ENCODE results near the gene RIMBP2. TPM values are rescaled to one million over a fixed set of nuclear protein-coding genes. Genes with fewer than 3 reads are reported as not detected.
A peak's percentile ranks its signal among the peaks of the same experiment; 100 is the strongest.

RIMBP2 gene
- total RNA-seq, 1 experiment from 2014 or later, result 2.1 TPM

DNA sequence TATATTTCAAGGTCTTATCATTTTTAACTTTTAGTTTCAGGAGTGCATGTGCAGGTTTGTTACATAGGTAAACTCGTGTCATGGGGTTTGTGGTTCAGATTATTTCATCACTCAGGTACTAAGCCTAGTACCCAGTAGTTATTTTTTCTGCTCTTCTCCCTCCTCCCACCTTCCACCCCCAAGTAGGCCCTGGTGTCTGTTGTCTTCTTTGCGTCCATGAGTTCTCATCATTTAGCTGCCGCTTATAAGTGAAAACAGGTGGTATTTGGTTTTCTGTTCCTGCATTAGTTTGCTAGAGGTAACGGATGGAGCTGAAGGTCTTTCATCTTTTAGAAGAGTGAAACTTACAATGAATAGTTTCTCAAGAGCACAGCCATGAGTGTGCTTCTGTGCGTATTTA lies 354.0 kb downstream of the RIMBP2 start:
- H3K36me3 ChIP-seq (replicated peaks; ENCODE audit: control insufficient read depth, insufficient read depth, low read length), result no peaks in the 10 kb centered on the region
- no peak for DNase-seq
- H3K4me3 ChIP-seq (ENCODE audit: insufficient read depth, low read depth, low read length), result no peak overlapping the region
- H3K27me3 ChIP-seq (ENCODE audit: control insufficient read depth, insufficient read depth, low read length), result no peaks in the 10 kb centered on the region

DNA sequence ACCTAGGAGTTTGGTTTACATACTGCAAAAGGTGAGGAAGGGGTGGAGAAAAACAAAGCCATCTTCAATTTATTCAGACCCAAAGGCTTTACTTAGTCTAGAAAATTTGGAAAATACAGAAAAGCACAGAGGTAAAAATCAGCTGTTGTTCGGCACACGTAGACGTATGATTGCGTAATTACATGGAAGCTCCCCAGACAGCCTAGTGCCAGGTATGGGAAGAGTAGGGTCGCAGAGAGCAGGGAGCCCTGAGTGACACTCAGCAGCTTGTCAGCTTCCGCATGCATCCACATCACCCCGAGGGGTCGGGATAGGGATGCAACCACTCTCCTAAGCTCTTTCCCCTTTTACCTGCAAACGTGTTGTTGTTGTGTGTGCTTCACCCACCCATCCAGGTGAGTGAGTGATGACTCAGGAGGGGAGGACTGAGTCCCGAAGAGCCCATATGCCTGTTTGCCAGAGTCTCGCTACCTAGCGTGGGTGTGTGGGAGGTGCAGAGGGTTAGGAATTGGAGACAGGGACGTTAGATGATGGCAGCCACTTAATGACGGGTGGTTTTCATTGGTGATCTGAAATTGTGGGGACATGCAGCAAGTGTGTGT lies 358.3 kb downstream of the RIMBP2 start:
- H3K4me3 ChIP-seq (ENCODE audit: insufficient read depth, low read depth, low read length), result no peak overlapping the region
- DNase-seq, result peak; percentile 44
- H3K27me3 ChIP-seq (ENCODE audit: control insufficient read depth, insufficient read depth, low read length), result no peaks in the 10 kb centered on the region
- no peaks in the 10 kb centered on the region for H3K36me3 ChIP-seq (replicated peaks; ENCODE audit: control insufficient read depth, insufficient read depth, low read length)

DNA sequence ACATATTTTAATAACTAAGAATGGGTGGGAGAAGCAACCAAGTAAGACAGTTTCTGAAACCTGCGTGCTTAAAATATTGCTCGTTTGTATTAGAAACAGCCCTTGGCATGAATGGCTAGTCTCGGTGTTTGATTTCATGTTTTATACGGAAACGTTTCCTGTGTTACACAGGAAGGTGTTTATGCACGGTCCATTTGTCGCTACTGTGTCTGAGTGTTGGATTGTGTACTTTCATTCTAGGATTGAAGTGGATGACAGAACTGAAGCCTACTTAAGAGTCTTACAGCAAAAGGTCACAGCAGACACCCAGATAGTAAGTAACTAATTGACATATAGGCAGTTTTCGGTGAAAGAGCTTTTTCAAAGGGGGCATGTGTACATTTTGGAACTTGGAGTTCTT lies 358.9 kb downstream of the RIMBP2 start:
- DNase-seq, result no peak
- H3K36me3 ChIP-seq (replicated peaks; ENCODE audit: control insufficient read depth, insufficient read depth, low read length), result no peaks in the 10 kb centered on the region
- no peaks in the 10 kb centered on the region for H3K27me3 ChIP-seq (ENCODE audit: control insufficient read depth, insufficient read depth, low read length)
- no peak overlapping the region for H3K4me3 ChIP-seq (ENCODE audit: insufficient read depth, low read depth, low read length)

DNA sequence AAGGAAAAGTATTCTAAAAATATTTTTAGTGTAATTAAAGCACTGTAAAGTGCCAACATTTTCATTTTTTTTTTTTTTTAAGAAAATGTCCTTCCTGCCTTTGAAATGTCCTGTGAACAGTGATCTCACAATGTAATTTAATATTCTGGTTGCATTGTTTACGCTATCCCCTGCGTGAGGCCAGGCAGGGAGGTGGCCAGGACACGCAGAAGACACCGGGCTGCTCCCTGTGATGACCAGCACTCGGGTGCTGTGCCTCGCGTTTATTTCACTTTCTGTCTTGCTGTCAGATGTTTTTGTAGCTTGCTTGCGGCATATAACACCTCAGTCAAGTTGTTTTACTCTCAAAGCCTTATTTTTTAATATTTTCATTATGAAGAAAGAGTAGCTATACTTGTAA lies 359.9 kb downstream of the RIMBP2 start:
- H3K27me3 ChIP-seq (ENCODE audit: control insufficient read depth, insufficient read depth, low read length), result no peaks in the 10 kb centered on the region

GRCh38 chr12:130354407-130354806 lies 361.7 kb downstream of the RIMBP2 start:
- H3K27me3 ChIP-seq (ENCODE audit: control insufficient read depth, insufficient read depth, low read length), result no peaks in the 10 kb centered on the region
- peak; percentile 68 for DNase-seq
- no peak overlapping the region for H3K4me3 ChIP-seq (ENCODE audit: insufficient read depth, low read depth, low read length)
- no peaks in the 10 kb centered on the region for H3K36me3 ChIP-seq (replicated peaks; ENCODE audit: control insufficient read depth, insufficient read depth, low read length)

More for the DNA sequence above, 359.9 kb downstream of the RIMBP2 start:
- Histone ChIP-seq H3K4me3 (ENCODE audit: insufficient read depth, low read depth, low read length) (no peak overlapping the region), H3K36me3 (replicated peaks; ENCODE audit: control insufficient read depth, insufficient read depth, low read length) (no peaks in the 10 kb centered on the region)
- no peak for DNase-seq

DNA sequence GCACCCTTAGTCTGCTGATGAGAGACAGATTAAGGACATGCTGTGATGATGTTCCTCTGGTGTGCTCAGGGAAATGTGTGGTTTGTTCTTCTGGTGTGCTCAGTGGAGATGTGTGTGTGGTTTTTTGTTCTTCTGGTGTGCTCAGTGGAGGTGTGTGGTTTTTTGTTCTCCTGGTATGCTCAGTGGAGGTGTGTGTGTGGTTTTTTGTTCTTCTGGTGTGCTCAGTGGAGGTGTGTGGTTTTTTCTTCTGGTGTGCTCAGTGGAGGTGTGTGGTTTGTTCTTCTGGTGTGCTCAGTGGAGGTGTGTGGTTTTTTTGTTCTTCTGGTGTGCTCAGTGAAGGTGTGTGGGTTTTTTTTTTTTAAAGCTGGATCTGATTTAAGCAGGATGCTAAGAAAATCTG lies 363.0 kb downstream of the RIMBP2 start:
- no peak for DNase-seq
- Histone ChIP-seq H3K36me3 (replicated peaks; ENCODE audit: control insufficient read depth, insufficient read depth, low read length) (no peaks in the 10 kb centered on the region), H3K27me3 (ENCODE audit: control insufficient read depth, insufficient read depth, low read length) (no peaks in the 10 kb centered on the region)

DNA sequence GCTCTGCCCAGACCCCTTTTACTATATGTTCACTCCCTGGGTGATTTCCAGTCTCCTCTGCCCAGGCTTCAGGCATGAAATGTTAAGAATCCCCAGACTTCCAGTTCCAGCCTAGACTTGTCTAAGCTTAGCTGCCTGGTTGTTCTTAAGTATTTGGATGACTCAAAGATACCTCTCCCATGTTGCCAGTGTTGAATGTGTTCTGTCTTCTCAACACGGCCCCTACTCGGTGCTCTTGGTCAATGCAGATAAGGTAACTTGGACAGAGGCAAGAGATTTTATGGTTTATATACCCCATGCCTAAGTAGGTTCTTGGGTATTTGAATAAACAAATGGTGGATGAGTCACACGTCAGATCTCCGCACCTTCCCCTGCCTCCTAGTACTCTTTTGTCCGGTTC lies 364.8 kb downstream of the RIMBP2 start:
- no peaks in the 10 kb centered on the region for H3K27me3 ChIP-seq (ENCODE audit: control insufficient read depth, insufficient read depth, low read length)

More for the DNA sequence above, 363.0 kb downstream of the RIMBP2 start:
- no peak overlapping the region for H3K4me3 ChIP-seq (ENCODE audit: insufficient read depth, low read depth, low read length)

DNA sequence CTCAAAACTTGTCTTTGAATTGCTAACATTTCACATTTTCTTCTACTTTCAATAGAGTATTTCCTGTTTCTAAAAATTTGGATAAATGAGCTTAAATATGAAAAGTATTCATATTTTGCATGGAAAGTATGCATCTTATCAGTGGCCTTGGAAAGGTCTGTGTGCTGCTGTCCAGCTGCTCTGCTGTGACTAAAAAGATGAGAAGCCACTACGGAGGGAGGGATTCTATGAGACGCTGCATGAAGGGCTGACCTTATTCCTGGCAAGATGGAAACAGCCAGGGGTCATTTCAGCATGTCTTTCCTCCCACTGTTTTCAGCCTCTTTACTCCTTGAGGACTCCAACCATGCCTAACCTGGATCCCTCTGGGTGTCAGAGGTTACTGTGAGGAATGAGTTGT lies 365.4 kb downstream of the RIMBP2 start:
- Histone ChIP-seq H3K4me3 (ENCODE audit: insufficient read depth, low read depth, low read length) (no peak overlapping the region), H3K36me3 (replicated peaks; ENCODE audit: control insufficient read depth, insufficient read depth, low read length) (no peaks in the 10 kb centered on the region), H3K27me3 (ENCODE audit: control insufficient read depth, insufficient read depth, low read length) (no peaks in the 10 kb centered on the region)
- DNase-seq, result no peak

More for the DNA sequence above, 364.8 kb downstream of the RIMBP2 start:
- Histone ChIP-seq H3K36me3 (replicated peaks; ENCODE audit: control insufficient read depth, insufficient read depth, low read length) (no peaks in the 10 kb centered on the region), H3K4me3 (ENCODE audit: insufficient read depth, low read depth, low read length) (no peak overlapping the region)
- DNase-seq, result no peak

DNA sequence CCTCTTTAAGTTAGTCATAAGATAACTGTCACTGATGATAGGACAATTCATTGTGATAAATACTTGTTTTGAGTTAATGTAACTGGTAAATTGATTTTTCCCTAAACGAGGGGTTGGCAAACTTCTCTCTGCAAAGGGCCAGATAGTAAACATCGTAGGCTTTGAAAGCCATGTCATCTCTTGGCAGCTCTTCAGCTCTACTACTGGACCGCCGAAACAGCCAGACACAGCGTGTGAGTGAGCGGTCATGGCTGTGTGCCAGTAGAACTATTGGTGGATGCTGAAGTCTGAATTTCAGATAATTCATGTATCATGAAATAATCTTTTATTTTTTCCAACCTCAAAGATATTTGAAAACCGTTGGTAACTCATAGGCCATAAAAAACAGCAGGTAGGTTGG lies 368.5 kb downstream of the RIMBP2 start:
- Histone ChIP-seq H3K36me3 (replicated peaks; ENCODE audit: control insufficient read depth, insufficient read depth, low read length) (no peaks in the 10 kb centered on the region), H3K4me3 (ENCODE audit: insufficient read depth, low read depth, low read length) (no peak overlapping the region), H3K27me3 (ENCODE audit: control insufficient read depth, insufficient read depth, low read length) (no peaks in the 10 kb centered on the region)
- DNase-seq, result no peak

Other genes starting within 250 kb of the RIMBP2 start
- 19.3 and 24.9 TPM in 2 replicates for gene STX2, start 123.0 kb upstream of the RIMBP2 start, total RNA-seq (2014; rRNA removed; shearing (Covaris generic))
- gene RAN, start 155.8 kb upstream of the RIMBP2 start, total RNA-seq (2014; rRNA removed; shearing (Covaris generic)), result 1,191 and 1,396 TPM in 2 replicates
- gene ADGRD1, start 237.6 kb upstream of the RIMBP2 start, total RNA-seq (2014; rRNA removed; shearing (Covaris generic)), result 0.89 and 0.97 TPM in 2 replicates